Activated B cell treated with CpG ODN at 0.5 μM for 24 hours (primary cell): ENCODE measurements around the gene CHCHD1. TPM values are rescaled to one million over a fixed set of nuclear protein-coding genes. Genes with fewer than 3 reads are reported as not detected.
A peak's percentile ranks its signal among the peaks of the same experiment; 100 is the strongest.
"Not testable (repeated sequence)": the region's sequence is repeated elsewhere in the genome, so short reads cannot be mapped to it uniquely, and the experiment has no call there.

Source experiments
- ATAC-seq: fragments of 200-7000 bp; cut with Tn5 transposase; one replicate; pipeline ENCODE4 v1.10.0; 2021; ENCODE audit warnings: low read depth, mild to moderate bottlenecking, moderate library complexity
- CTCF ChIA-PET: fragments of 350-600 bp; sonication (Branson Sonifier 250); formaldehyde crosslinking; loops from one replicate; lab custom pipeline; 2021; ENCODE audit warnings: antibody characterized with exemption; lab: Charles Lee
- POLR2A ChIA-PET: fragments of 350-600 bp; sonication (Branson Sonifier 250); formaldehyde crosslinking; loops from one replicate; lab custom pipeline; 2021; ENCODE audit warnings: antibody characterized with exemption; lab: Charles Lee
- DNase-seq: peaks from one replicate; pipeline ENCODE4 v3.0.0; 2022
- H3K27ac Mint-ChIP-seq: one replicate; pipeline ENCODE4 v1.8.0; 2020; ENCODE audit warnings: mixed read lengths
- H3K27me3 Mint-ChIP-seq: one replicate; pipeline ENCODE4 v1.8.0; 2021; ENCODE audit warnings: mixed read lengths
- H3K36me3 Mint-ChIP-seq: one replicate; pipeline ENCODE4 v1.8.0; 2021; ENCODE audit warnings: low read depth, mixed read lengths
- H3K4me1 Mint-ChIP-seq: one replicate; pipeline ENCODE4 v1.8.0; 2021; ENCODE audit warnings: mixed read lengths
- H3K4me3 Mint-ChIP-seq: one replicate; pipeline ENCODE4 v1.8.0; 2020; ENCODE audit warnings: mild to moderate bottlenecking, mixed read lengths
- H3K9me3 Mint-ChIP-seq: one replicate; pipeline ENCODE4 v1.8.0; 2020; ENCODE audit warnings: mixed read lengths
- intact Hi-C: fragments of 100-400 bp; cut with micrococcal nuclease; formaldehyde crosslinking; loops from one replicate; pipeline ENCODE4 v1.15.1; 2024
- total RNA-seq: library from RNA; stranded (reverse); gene quantifications from 2 replicates; pipeline ENCODE4 v1.2.3, GENCODE V29; 2022
- TF ChIP-seq, protein P1 (sequence below): fragments of 200-600 bp; IDR thresholded peaks from one replicate; pipeline ENCODE4 v1.8.0; 2022; ENCODE audit warnings: antibody characterized with exemption, mild to moderate bottlenecking

Gene CHCHD1
- total RNA-seq, 1 donor from 2014 or later: 19.3 TPM

DNA sequence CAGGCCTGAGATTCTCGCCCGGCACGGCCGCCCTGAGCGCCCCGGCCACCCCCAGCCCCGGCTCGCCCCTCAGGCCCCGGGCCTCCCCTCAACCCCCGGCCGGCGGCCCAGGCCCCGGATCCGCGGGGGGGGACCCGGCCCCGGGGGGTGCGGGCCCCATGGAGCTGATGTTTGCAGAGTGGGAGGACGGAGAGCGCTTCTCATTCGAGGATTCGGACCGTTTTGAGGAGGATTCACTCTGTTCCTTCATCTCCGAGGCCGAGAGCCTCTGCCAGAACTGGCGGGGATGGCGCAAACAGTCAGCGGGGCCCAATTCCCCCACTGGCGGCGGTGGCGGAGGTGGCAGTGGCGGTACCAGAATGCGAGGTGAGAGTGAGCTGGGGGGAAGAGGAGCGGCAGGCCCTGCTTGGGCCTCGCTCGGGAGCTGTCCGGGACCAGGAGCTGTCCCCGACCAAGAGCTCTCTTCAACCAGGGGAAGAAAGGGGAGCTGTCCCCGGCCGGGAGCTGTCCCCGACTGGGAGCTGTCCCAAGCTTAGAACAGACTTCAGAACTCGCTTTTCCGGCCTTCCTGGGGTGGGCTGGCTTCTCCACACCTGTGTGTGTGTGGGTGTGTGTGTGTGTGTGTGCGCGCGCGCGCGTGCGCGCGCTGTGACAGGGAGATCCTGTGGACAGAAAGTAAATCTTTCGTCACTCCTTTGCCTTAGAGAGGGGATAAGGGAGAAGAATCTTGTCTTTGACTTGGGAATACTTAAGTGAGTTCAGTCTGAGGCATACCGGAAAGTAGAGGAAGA, 4.1 kb downstream of the CHCHD1 start:
- Mint-ChIP-seq H3K27ac (peak overlapping the region; percentile 98), H3K4me3 (peak overlapping the region; percentile 99), H3K27me3 (no peaks in the 10 kb centered on the region), H3K36me3 (peaks cover 37% of the 10 kb centered on the region), H3K9me3 (no peaks in the 10 kb centered on the region), H3K4me1 (peaks cover 52% of the 10 kb centered on the region)
- DNase-seq (no peak), ATAC-seq (peak; percentile 10)
- intact Hi-C loops: loop anchor here (1.0 to 2.0 kb wide), 7 partner anchors 14 to 689 kb away; partner anchors contain the start of genes NDST2, P4HA1 and SEC24C
- ChIA-PET CTCF (interaction anchor here (0.8 kb wide), 2 partner anchors 14 to 25 kb away, joined by 3 read pairs; no protein-coding TSS in a partner anchor), POLR2A (interaction anchor here (0.5 to 2.0 kb wide), 14 partner anchors 11 to 1433 kb away, joined by 3 to 21 read pairs (median 4); partner anchors contain the start of gene SEC24C)
- TF ChIP-seq, protein P1, sequence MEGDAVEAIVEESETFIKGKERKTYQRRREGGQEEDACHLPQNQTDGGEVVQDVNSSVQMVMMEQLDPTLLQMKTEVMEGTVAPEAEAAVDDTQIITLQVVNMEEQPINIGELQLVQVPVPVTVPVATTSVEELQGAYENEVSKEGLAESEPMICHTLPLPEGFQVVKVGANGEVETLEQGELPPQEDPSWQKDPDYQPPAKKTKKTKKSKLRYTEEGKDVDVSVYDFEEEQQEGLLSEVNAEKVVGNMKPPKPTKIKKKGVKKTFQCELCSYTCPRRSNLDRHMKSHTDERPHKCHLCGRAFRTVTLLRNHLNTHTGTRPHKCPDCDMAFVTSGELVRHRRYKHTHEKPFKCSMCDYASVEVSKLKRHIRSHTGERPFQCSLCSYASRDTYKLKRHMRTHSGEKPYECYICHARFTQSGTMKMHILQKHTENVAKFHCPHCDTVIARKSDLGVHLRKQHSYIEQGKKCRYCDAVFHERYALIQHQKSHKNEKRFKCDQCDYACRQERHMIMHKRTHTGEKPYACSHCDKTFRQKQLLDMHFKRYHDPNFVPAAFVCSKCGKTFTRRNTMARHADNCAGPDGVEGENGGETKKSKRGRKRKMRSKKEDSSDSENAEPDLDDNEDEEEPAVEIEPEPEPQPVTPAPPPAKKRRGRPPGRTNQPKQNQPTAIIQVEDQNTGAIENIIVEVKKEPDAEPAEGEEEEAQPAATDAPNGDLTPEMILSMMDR: no peak

DNA sequence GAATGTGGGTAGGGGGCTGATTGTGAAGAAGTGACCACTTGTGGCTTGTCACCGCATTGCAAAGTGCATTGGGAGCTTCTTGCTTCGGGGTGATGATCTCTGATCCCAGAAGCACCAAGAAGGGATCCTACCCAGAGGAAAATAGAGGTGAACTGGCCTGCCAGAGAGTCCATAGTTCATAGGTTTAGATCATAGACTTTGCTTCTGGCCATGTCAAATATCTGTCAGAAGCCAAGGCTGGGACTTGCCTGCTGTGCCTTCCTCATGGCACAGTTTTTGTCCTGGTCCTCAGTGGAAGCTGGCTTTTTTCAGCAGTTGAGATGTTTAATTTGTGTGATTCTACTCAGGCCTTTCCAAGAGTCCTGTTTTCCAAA, 4.7 kb downstream of the CHCHD1 start:
- POLR2A ChIA-PET: interaction anchor here (0.7 to 2.0 kb wide), 7 partner anchors 10 to 1434 kb away, joined by 3 to 21 read pairs (median 5); partner anchors contain the start of gene SEC24C
- Mint-ChIP-seq H3K4me1 (peaks cover 48% of the 10 kb centered on the region), H3K27me3 (no peaks in the 10 kb centered on the region), H3K4me3 (peak overlapping the region; percentile 99), H3K9me3 (no peaks in the 10 kb centered on the region), H3K27ac (peak overlapping the region; percentile 86), H3K36me3 (peaks cover 43% of the 10 kb centered on the region)
- TF ChIP-seq, protein P1: no peak
- CTCF ChIA-PET: interaction anchor here (0.8 kb wide), 2 partner anchors 15 to 24 kb away, joined by 3 read pairs; no protein-coding TSS in a partner anchor
- intact Hi-C loops: no loop called here
- no peak for ATAC-seq
- DNase-seq: no peak

DNA sequence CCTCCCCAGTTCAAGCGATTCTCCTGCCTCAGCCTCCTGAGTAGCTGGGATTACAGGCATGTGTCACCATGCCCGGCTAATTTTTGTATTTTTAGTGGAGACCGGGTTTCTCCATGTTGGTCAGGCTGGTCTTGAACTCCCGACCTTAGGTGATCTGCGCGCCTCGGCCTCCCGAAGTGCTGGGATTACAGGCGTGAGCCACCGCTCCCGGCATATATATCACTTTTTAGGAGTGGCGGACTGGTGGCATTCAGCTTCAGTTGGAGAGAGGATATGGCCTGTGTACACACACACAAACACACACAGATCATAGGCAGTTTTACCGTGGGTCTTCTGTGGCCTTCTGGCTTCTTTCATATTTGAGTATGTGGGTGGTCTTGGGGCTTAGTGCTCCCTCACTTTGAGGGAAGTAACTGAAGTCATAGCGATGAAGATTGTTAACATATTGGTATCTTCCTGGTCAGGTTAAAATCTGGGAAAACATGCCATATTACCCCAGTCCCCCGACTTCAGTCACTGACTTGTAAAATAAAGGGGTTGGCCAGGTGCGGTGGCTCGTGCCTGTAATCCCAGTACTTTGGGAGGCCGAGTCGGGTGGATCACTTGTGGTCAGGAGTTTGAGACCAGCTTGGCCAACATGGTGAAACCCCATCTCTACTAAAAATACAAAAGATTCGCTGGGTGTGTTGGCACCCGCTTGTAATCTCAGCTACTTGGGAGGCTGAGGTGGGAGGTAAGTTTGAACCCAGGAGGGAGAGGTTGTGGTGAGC, 5.4 kb downstream of the CHCHD1 start:
- H3K4me3 Mint-ChIP-seq: peak overlapping the region; percentile 36
- ATAC-seq, intact Hi-C loops, H3K27me3 Mint-ChIP-seq, CTCF ChIA-PET, DNase-seq, H3K9me3 Mint-ChIP-seq, H3K27ac Mint-ChIP-seq: not testable (repeated sequence)
- H3K36me3 Mint-ChIP-seq: peaks cover 41% of the 10 kb centered on the region
- H3K4me1 Mint-ChIP-seq: peaks cover 41% of the 10 kb centered on the region
- POLR2A ChIA-PET: interaction anchor here (0.9 to 2.0 kb wide), 3 partner anchors 15 to 44 kb away, joined by 3 to 21 read pairs (median 11); partner anchors contain the start of gene SEC24C

DNA sequence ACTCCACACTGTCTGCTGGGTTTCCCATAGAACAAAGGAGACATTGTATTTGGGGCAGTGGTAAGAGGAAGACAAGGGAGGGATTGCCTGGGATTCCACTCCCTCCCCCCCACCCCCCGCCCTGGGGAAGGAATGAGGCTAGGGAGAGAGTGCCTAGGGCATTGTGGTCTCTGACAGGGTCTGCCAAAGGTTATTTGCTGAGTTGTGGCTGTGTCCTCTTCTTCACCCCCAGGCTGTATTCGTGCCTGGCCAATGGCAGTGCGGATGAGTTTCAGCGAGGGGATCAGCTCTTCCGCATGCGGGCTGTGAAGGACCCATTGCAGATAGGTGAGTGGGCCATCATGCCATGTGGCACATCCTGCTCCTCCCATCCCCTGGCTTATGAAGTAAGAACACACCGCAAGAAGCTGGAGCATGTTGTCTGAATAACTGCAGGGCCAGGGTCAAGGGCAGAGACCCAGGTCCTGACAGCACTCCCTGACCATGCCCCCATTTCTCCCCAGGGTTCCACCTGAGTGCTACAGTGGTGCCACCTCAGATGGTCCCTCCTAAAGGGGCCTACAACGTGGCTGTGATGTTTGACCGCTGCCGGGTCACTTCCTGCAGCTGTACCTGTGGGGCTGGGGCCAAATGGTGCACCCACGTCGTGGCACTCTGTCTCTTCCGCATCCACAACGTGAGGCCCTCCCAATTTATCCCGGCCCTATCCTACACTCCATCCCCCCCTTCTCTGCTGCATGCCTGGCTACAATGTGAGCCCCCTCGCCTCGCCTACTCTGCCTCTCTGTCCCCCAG, 7.2 kb downstream of the CHCHD1 start:
- Mint-ChIP-seq H3K9me3 (no peaks in the 10 kb centered on the region), H3K4me3 (no peak overlapping the region), H3K27me3 (no peaks in the 10 kb centered on the region), H3K27ac (no peak overlapping the region), H3K4me1 (peaks cover 28% of the 10 kb centered on the region), H3K36me3 (peaks cover 54% of the 10 kb centered on the region)
- DNase-seq (no peak), ATAC-seq (no peak)
- TF ChIP-seq, protein P1: no peak
- ChIA-PET POLR2A (interaction anchor here (0.6 to 0.8 kb wide), 3 partner anchors 10 to 1263 kb away, joined by 3 to 7 read pairs (median 5); no protein-coding TSS in a partner anchor), CTCF (no interaction called here)
- intact Hi-C loops: no loop called here

DNA sequence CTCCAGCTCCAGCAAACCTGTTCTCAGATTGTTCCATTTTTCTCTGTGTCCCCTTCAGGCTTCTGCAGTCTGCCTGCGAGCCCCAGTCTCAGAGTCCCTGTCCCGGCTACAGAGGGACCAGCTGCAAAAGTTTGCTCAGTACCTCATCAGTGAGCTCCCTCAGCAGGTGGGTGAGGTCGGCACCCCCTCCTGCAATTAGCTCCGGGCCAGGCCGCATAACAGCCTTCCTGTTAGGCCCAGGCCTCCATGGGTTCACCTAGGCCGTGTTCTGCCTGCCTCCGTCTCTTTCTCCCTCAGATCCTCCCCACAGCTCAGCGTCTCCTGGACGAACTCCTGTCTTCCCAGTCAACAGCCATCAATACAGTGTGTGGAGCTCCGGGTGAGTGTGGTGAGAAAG, 7.8 kb downstream of the CHCHD1 start:
- DNase-seq (no peak), ATAC-seq (no peak)
- H3K4me3 Mint-ChIP-seq: no peak overlapping the region
- ChIA-PET POLR2A (interaction anchor here (0.6 to 0.8 kb wide), 2 partner anchors 21 to 1262 kb away, joined by 3 to 7 read pairs; no protein-coding TSS in a partner anchor), CTCF (no interaction called here)
- peaks cover 26% of the 10 kb centered on the region for H3K4me1 Mint-ChIP-seq
- intact Hi-C loops: no loop called here
- H3K36me3 Mint-ChIP-seq: peaks cover 59% of the 10 kb centered on the region
- no peaks in the 10 kb centered on the region for H3K9me3 Mint-ChIP-seq
- H3K27ac Mint-ChIP-seq: no peak overlapping the region
- no peaks in the 10 kb centered on the region for H3K27me3 Mint-ChIP-seq
- TF ChIP-seq, protein P1: no peak
